Neuronal stem cell (in vitro differentiated cells): ENCODE measurements around the gene ABCA12.

Experiments used
- DNase-seq: peaks from one replicate; pipeline ENCODE4 v3.0.0-alpha.2; 2013; ENCODE audit warnings: low spot score
- H2AFZ ChIP-seq: one replicate; pipeline ENCODE4 v1.6.1; 2013; ENCODE audit warnings: mild to moderate bottlenecking, low read length, inconsistent platforms
- H2AK5ac ChIP-seq: 2 replicates; pipeline ENCODE4 v1.6.1; 2013; ENCODE audit warnings: low read depth, mild to moderate bottlenecking, inconsistent platforms, low read length, moderate library complexity, mixed read lengths
- H2BK120ac ChIP-seq: 2 replicates; pipeline ENCODE4 v1.6.1; 2013; ENCODE audit warnings: low read depth, mild to moderate bottlenecking, inconsistent platforms, low read length, moderate library complexity, mixed read lengths
- H2BK12ac ChIP-seq: one replicate; pipeline ENCODE4 v1.6.1; 2013; ENCODE audit warnings: low read length, inconsistent platforms
- H2BK15ac ChIP-seq: 2 replicates; pipeline ENCODE4 v1.6.1; 2013; ENCODE audit warnings: mild to moderate bottlenecking, low read length, inconsistent platforms, mixed read lengths
- H2BK5ac ChIP-seq: one replicate; pipeline ENCODE4 v1.6.1; 2013; ENCODE audit warnings: inconsistent platforms, mild to moderate bottlenecking, low read length, moderate library complexity
- H3K14ac ChIP-seq: one replicate; pipeline ENCODE4 v1.6.1; 2013; ENCODE audit warnings: low read length, inconsistent platforms
- H3K18ac ChIP-seq: 2 replicates; pipeline ENCODE4 v1.6.1; 2013; ENCODE audit warnings: low read length, inconsistent platforms
- H3K23ac ChIP-seq: 2 replicates; pipeline ENCODE4 v1.6.1; 2013; ENCODE audit warnings: low read depth, mild to moderate bottlenecking, mixed read lengths, low read length, inconsistent platforms; ENCODE audit not compliant: poor library complexity
- H3K27ac ChIP-seq: replicated peaks from 3 replicates; pipeline ENCODE4 v1.5.1; 2013; ENCODE audit warnings: low read length, inconsistent platforms
- H3K27me3 ChIP-seq, 3 experiments: 2 replicates each; pipeline ENCODE4 v1.6.1; 2013; ENCODE audit warnings: low read length in 3 of 3, mild to moderate bottlenecking in 2 of 3, inconsistent platforms in 1 of 3, low read depth in 1 of 3, mixed read lengths in 1 of 3, moderate library complexity in 1 of 3; ENCODE audit not compliant: control insufficient read depth in 3 of 3, insufficient read depth in 3 of 3
- H3K36me3 ChIP-seq, 2 donors: replicated peaks in 1 of 2; 2 replicates each; pipeline ENCODE4 v1.6.1; 2013; ENCODE audit warnings: low read length in 2 of 2; ENCODE audit not compliant: control insufficient read depth in 2 of 2, insufficient read depth in 2 of 2
- H3K4ac ChIP-seq: 2 replicates; pipeline ENCODE4 v1.6.1; 2013; ENCODE audit warnings: inconsistent platforms, mild to moderate bottlenecking, low read length, moderate library complexity
- H3K4me1 ChIP-seq, 2 donors: 1 replicate in 1 of 2; 2 replicates in 1 of 2; pipeline ENCODE4 v1.6.1; 2013; ENCODE audit warnings: low read length in 2 of 2, low read depth in 1 of 2; ENCODE audit not compliant: control insufficient read depth in 2 of 2, insufficient read depth in 1 of 2
- H3K4me2 ChIP-seq: one replicate; pipeline ENCODE4 v1.6.1; 2013; ENCODE audit warnings: mild to moderate bottlenecking, low read length, inconsistent platforms; ENCODE audit not compliant: insufficient read depth, poor library complexity, severe bottlenecking
- H3K4me3 ChIP-seq, 2 donors: 2 replicates each; pipeline ENCODE4 v1.5.1; 2013; ENCODE audit warnings: low read length in 2 of 2, mild to moderate bottlenecking in 2 of 2, inconsistent platforms in 1 of 2, moderate library complexity in 1 of 2
- H3K79me1 ChIP-seq: one replicate; pipeline ENCODE4 v1.6.1; 2013; ENCODE audit warnings: low read depth, mild to moderate bottlenecking, inconsistent platforms, low read length, moderate library complexity
- H3K9ac ChIP-seq: one replicate; pipeline ENCODE4 v1.6.1; 2013; ENCODE audit warnings: mild to moderate bottlenecking, low read depth, low read length, inconsistent platforms; ENCODE audit not compliant: poor library complexity
- H3K9me3 ChIP-seq, 2 donors: replicated peaks in 1 of 2; 2 replicates each; pipeline versions ENCODE3 to v1.6.1; 2013; ENCODE audit warnings: low read length in 2 of 2, mild to moderate bottlenecking in 2 of 2, inconsistent platforms in 1 of 2, low read depth in 1 of 2, mixed read lengths in 1 of 2, moderate library complexity in 1 of 2; ENCODE audit not compliant: control insufficient read depth in 2 of 2, insufficient read depth in 1 of 2
- H4K8ac ChIP-seq: one replicate; pipeline ENCODE4 v1.6.1; 2013; ENCODE audit warnings: low read depth, mild to moderate bottlenecking, inconsistent platforms, low read length, moderate library complexity
- H4K91ac ChIP-seq: one replicate; pipeline ENCODE4 v1.6.1; 2013; ENCODE audit warnings: low read length, low read depth, mild to moderate bottlenecking, inconsistent platforms; ENCODE audit not compliant: poor library complexity
- WGBS, 2 donors: extraction: QIAGEN DNeasy Blood & Tissue Kit; methylation state at CpG; one replicate each; pipeline ENCODE4 v1.1.7; 2013; ENCODE audit warnings: missing lambda C conversion rate in 2 of 2, mixed read lengths in 1 of 2; ENCODE audit not compliant: insufficient read length in 2 of 2, insufficient replicate concordance in 1 of 2; ENCODE audit errors: extremely low coverage in 2 of 2; 5-methylcytosine and 5-hydroxymethylcytosine counted together

Gene ABCA12

GRCh38 chr2:214896274-214896673 is 242.2 kb downstream of the ABCA12 start:
- H3K36me3 ChIP-seq: no peaks in the 10 kb centered on the region
- no peak overlapping the region for H2BK12ac ChIP-seq
- H2AK5ac ChIP-seq: no peak overlapping the region
- no peak overlapping the region for H3K23ac ChIP-seq
- H4K91ac ChIP-seq: no peak overlapping the region
- no peak overlapping the region for H3K4ac ChIP-seq
- H2AFZ ChIP-seq: no peak overlapping the region
- H3K4me1 ChIP-seq: no peaks in the 10 kb centered on the region
- no peak overlapping the region for H3K18ac ChIP-seq
- H3K4me3 ChIP-seq: no peak overlapping the region
- no peak for DNase-seq
- no peak overlapping the region for H2BK120ac ChIP-seq
- no peak overlapping the region for H2BK5ac ChIP-seq
- H2BK15ac ChIP-seq: no peak overlapping the region
- no peak overlapping the region for H3K14ac ChIP-seq
- no peak overlapping the region for H3K27ac ChIP-seq
- no peak overlapping the region for H3K9ac ChIP-seq
- no peak overlapping the region for H3K4me2 ChIP-seq
- no CpG with 5 or more reads among the region's 1 CpG for WGBS, 2 donors
- no peaks in the 10 kb centered on the region for H3K27me3 ChIP-seq
- no peaks in the 10 kb centered on the region for H3K9me3 ChIP-seq
- H3K79me1 ChIP-seq: no peaks in the 10 kb centered on the region
- H4K8ac ChIP-seq: no peak overlapping the region

- H4K91ac ChIP-seq: no peak overlapping the region
- H3K27me3 ChIP-seq: no peaks in the 10 kb centered on the region
- H2BK5ac ChIP-seq: no peak overlapping the region
- no peak overlapping the region for H3K23ac ChIP-seq
- no peak overlapping the region for H2BK12ac ChIP-seq
- no peak overlapping the region for H3K4ac ChIP-seq
- no peaks in the 10 kb centered on the region for H3K79me1 ChIP-seq
- no peak overlapping the region for H3K18ac ChIP-seq
- H2BK15ac ChIP-seq: no peak overlapping the region
- no peak overlapping the region for H2BK120ac ChIP-seq
- H3K27ac ChIP-seq: no peak overlapping the region
- no peak overlapping the region for H3K14ac ChIP-seq
- H3K9me3 ChIP-seq: no peaks in the 10 kb centered on the region
- H3K4me2 ChIP-seq: no peak overlapping the region
- H3K9ac ChIP-seq: no peak overlapping the region
- no peak for DNase-seq
- no CpG with 5 or more reads among the region's 3 CpGs for WGBS, 2 donors
- H4K8ac ChIP-seq: no peak overlapping the region
- H2AK5ac ChIP-seq: no peak overlapping the region
- H2AFZ ChIP-seq: no peak overlapping the region
- no peaks in the 10 kb centered on the region for H3K36me3 ChIP-seq
- no peaks in the 10 kb centered on the region for H3K4me1 ChIP-seq
- no peak overlapping the region for H3K4me3 ChIP-seq
Measured at GRCh38 chr2:214895469-214895868, 243.0 kb downstream of the ABCA12 start.

GRCh38 chr2:214889301-214889700 is 249.1 kb downstream of the ABCA12 start:
- no peak overlapping the region for H2BK12ac ChIP-seq
- no peak overlapping the region for H4K8ac ChIP-seq
- H2BK5ac ChIP-seq: no peak overlapping the region
- H2BK120ac ChIP-seq: no peak overlapping the region
- no CpG with 5 or more reads among the region's 2 CpGs for WGBS, 2 donors
- H3K4me2 ChIP-seq: no peak overlapping the region
- no peak overlapping the region for H3K18ac ChIP-seq
- no peak overlapping the region for H4K91ac ChIP-seq
- H3K4me3 ChIP-seq: no peak overlapping the region
- no peak overlapping the region for H3K4ac ChIP-seq
- H3K36me3 ChIP-seq: no peaks in the 10 kb centered on the region
- H3K27me3 ChIP-seq: no peaks in the 10 kb centered on the region
- H3K9ac ChIP-seq: no peak overlapping the region
- H3K4me1 ChIP-seq: no peaks in the 10 kb centered on the region
- H3K79me1 ChIP-seq: no peaks in the 10 kb centered on the region
- H3K14ac ChIP-seq: no peak overlapping the region
- no peaks in the 10 kb centered on the region for H3K9me3 ChIP-seq
- H3K27ac ChIP-seq: no peak overlapping the region
- no peak overlapping the region for H2AK5ac ChIP-seq
- H2AFZ ChIP-seq: no peak overlapping the region
- no peak overlapping the region for H3K23ac ChIP-seq
- no peak for DNase-seq
- H2BK15ac ChIP-seq: no peak overlapping the region

- no peak overlapping the region for H3K23ac ChIP-seq
Measured at GRCh38 chr2:214881647-214882202, 256.7 kb downstream of the ABCA12 start.

More at GRCh38 chr2:214881647-214882202, 256.7 kb downstream of the ABCA12 start:
- Histone ChIP-seq H2BK5ac (no peak overlapping the region), H4K91ac (no peak overlapping the region), H3K4me3 (no peak overlapping the region), H3K27me3 (no peaks in the 10 kb centered on the region), H3K9me3 (no peaks in the 10 kb centered on the region), H3K36me3 (no peaks in the 10 kb centered on the region), H4K8ac (no peak overlapping the region), H3K18ac (no peak overlapping the region), H2AK5ac (no peak overlapping the region), H3K9ac (no peak overlapping the region), H3K27ac (no peak overlapping the region), H2BK12ac (no peak overlapping the region), H2BK120ac (no peak overlapping the region), H3K14ac (no peak overlapping the region), H3K4me1 (no peaks in the 10 kb centered on the region), H3K4ac (no peak overlapping the region), H3K79me1 (no peaks in the 10 kb centered on the region), H2BK15ac (no peak overlapping the region), H3K4me2 (no peak overlapping the region), H2AFZ (no peak overlapping the region)
- no peak for DNase-seq
- no CpG with 5 or more reads among the region's 6 CpGs for WGBS, 2 donors
